H1 (cell line): ENCODE measurements around the gene CAPS. TPM values are rescaled to one million over a fixed set of nuclear protein-coding genes. Genes with fewer than 3 reads are reported as not detected.
"Not testable (repeated sequence)": the region's sequence is repeated elsewhere in the genome, so short reads cannot be mapped to it uniquely, and the experiment has no call there.

ENCODE experiments used
- CTCF ChIA-PET: fragments of 300-600 bp; sonication (Branson Sonifier 250); formaldehyde crosslinking; loops from one replicate; lab custom pipeline; 2021; ENCODE audit not compliant: partially characterized antibody; lab: Charles Lee
- POLR2A ChIA-PET: fragments of 300-600 bp; sonication (Branson Sonifier 250); formaldehyde crosslinking; loops from one replicate; lab custom pipeline; 2021; ENCODE audit warnings: inconsistent platforms; ENCODE audit not compliant: partially characterized antibody; lab: Charles Lee
- DNase-seq, 2 experiments: peaks; one replicate each; pipeline versions ENCODE4 v3.0.0 to v3.0.0-alpha.2; 2010 to 2022; ENCODE audit warnings: low spot score in 2 of 2, low read depth in 1 of 2, mixed read lengths in 1 of 2
- FAIRE-seq: peaks from 2 replicates; lab custom pipeline; 2011; peaks lifted over from hg19 to GRCh38; lab: Jason Lieb, UNC
- H2AFZ ChIP-seq: 2 replicates; pipeline ENCODE4 v1.8.1; 2012; ENCODE audit warnings: low read length, inconsistent platforms
- H2AK5ac ChIP-seq: 2 replicates; pipeline ENCODE4 v1.6.1; 2013; ENCODE audit warnings: low read depth, low read length
- H2BK120ac ChIP-seq: replicated peaks from 2 replicates; pipeline ENCODE3; 2013; ENCODE audit warnings: low read depth, low read length, inconsistent platforms
- H2BK12ac ChIP-seq: 2 replicates; pipeline ENCODE4 v1.6.1; 2013; ENCODE audit warnings: low read depth, low read length
- H2BK15ac ChIP-seq: 2 replicates; pipeline ENCODE4 v1.6.1; 2013; ENCODE audit warnings: low read length
- H2BK20ac ChIP-seq: 2 replicates; pipeline ENCODE4 v1.6.1; 2013; ENCODE audit warnings: low read length
- H2BK5ac ChIP-seq: 2 replicates; pipeline ENCODE4 v1.6.1; 2013; ENCODE audit warnings: low read depth, low read length
- H3K14ac ChIP-seq: 2 replicates; pipeline ENCODE4 v1.6.1; 2013; ENCODE audit warnings: inconsistent platforms; ENCODE audit not compliant: insufficient read length
- H3K18ac ChIP-seq: 2 replicates; pipeline ENCODE4 v1.6.1; 2013; ENCODE audit warnings: low read length; ENCODE audit errors: extremely low read depth
- H3K23ac ChIP-seq: 2 replicates; pipeline ENCODE4 v1.6.1; 2013; ENCODE audit warnings: inconsistent platforms; ENCODE audit not compliant: insufficient read length
- H3K23me2 ChIP-seq: 2 replicates; pipeline ENCODE4 v1.6.1; 2013; ENCODE audit warnings: low read depth, low read length
- H3K27ac ChIP-seq: 2 replicates; pipeline ENCODE4 v1.6.1; 2011; ENCODE audit warnings: low read depth, low read length, inconsistent platforms
- H3K27me3 ChIP-seq, 4 experiments: replicated peaks in 1 of 4; 1 replicate in 1 of 4; 2 replicates in 3 of 4; pipeline versions ENCODE4 v1.6.1 to v1.8.1; 2011 to 2013; ENCODE audit warnings: low read length in 3 of 4, mild to moderate bottlenecking in 3 of 4, inconsistent platforms in 2 of 4, mixed read lengths in 2 of 4, moderate library complexity in 1 of 4; ENCODE audit not compliant: control insufficient read depth in 3 of 4, insufficient read depth in 3 of 4; ENCODE audit errors: extremely low read depth in 1 of 4
- H3K36me3 ChIP-seq, 4 experiments: 2 replicates each; pipeline versions ENCODE4 v1.6.1 to v1.8.1; 2011 to 2013; ENCODE audit warnings: mild to moderate bottlenecking in 4 of 4, low read length in 3 of 4, moderate library complexity in 2 of 4, control low read depth in 1 of 4, inconsistent platforms in 1 of 4; ENCODE audit not compliant: insufficient read depth in 4 of 4, control insufficient read depth in 2 of 4
- H3K4ac ChIP-seq: replicated peaks from 2 replicates; pipeline ENCODE3; 2013; ENCODE audit warnings: low read length, low read depth, mixed read lengths, inconsistent platforms; ENCODE audit not compliant: insufficient read length
- H3K4me1 ChIP-seq, 4 experiments: replicated peaks in 1 of 4; 1 replicate in 1 of 4; 2 replicates in 3 of 4; pipeline versions ENCODE4 v1.6.1 to v1.8.1; 2011 to 2013; ENCODE audit warnings: low read length in 3 of 4, inconsistent platforms in 2 of 4, mixed read lengths in 1 of 4; ENCODE audit not compliant: insufficient read depth in 4 of 4, control insufficient read depth in 3 of 4
- H3K4me2 ChIP-seq, 2 experiments: 2 replicates each; pipeline versions ENCODE4 v1.6.1 to v1.8.1; 2011 to 2013; ENCODE audit warnings: low read depth in 2 of 2, low read length in 2 of 2, control low read depth in 1 of 2, inconsistent platforms in 1 of 2, mild to moderate bottlenecking in 1 of 2; ENCODE audit not compliant: insufficient read depth in 1 of 2
- H3K4me3 ChIP-seq, 4 experiments: fragments of 200-600, 300-600 bp in 1 of 4; sonication (generic), shearing (Covaris generic), sonication (Bioruptor Twin) in 1 of 4; 2 replicates each; pipeline versions ENCODE4 v1.5.1 to v1.8.1; 2011 to 2016; ENCODE audit warnings: low read length in 4 of 4, low read depth in 3 of 4, control low read depth in 2 of 4, inconsistent platforms in 2 of 4, mild to moderate bottlenecking in 2 of 4, mixed read lengths in 1 of 4, moderate library complexity in 1 of 4; ENCODE audit not compliant: insufficient read depth in 2 of 4; ENCODE audit errors: extremely low read depth in 1 of 4
- H3K56ac ChIP-seq: replicated peaks from 2 replicates; pipeline ENCODE3; 2013; ENCODE audit warnings: low read depth, mild to moderate bottlenecking, mixed read lengths, low read length, inconsistent platforms; ENCODE audit not compliant: insufficient read length
- H3K79me1 ChIP-seq: 2 replicates; pipeline ENCODE4 v1.6.1; 2013; ENCODE audit warnings: low read depth, low read length, control low read depth
- H3K79me2 ChIP-seq, 2 experiments: 2 replicates each; pipeline versions ENCODE4 v1.6.1 to v1.8.1; 2012 to 2013; ENCODE audit warnings: low read length in 2 of 2, mild to moderate bottlenecking in 2 of 2, inconsistent platforms in 1 of 2; ENCODE audit not compliant: insufficient read depth in 2 of 2, control insufficient read depth in 1 of 2
- H3K9ac ChIP-seq, 4 experiments: replicated peaks in 1 of 4; 1 replicate in 1 of 4; 2 replicates in 3 of 4; pipeline versions ENCODE4 v1.6.1 to v1.8.1; 2011 to 2013; ENCODE audit warnings: low read depth in 3 of 4, low read length in 3 of 4, control low read depth in 2 of 4, mild to moderate bottlenecking in 2 of 4, moderate library complexity in 2 of 4, inconsistent platforms in 1 of 4; ENCODE audit errors: extremely low read depth in 1 of 4
- H3K9me3 ChIP-seq, 2 experiments: 2 replicates each; pipeline versions ENCODE4 v1.6.1 to v1.8.1; 2012 to 2013; ENCODE audit warnings: mild to moderate bottlenecking in 2 of 2, moderate library complexity in 2 of 2, control low read depth in 1 of 2, inconsistent platforms in 1 of 2, low read depth in 1 of 2, low read length in 1 of 2, mixed read lengths in 1 of 2; ENCODE audit not compliant: insufficient read depth in 2 of 2
- H4K20me1 ChIP-seq, 2 experiments: replicated peaks in 1 of 2; 2 replicates each; pipeline versions ENCODE3 to v1.8.1; 2011 to 2013; ENCODE audit warnings: inconsistent platforms in 2 of 2, low read length in 2 of 2, mild to moderate bottlenecking in 1 of 2; ENCODE audit not compliant: insufficient read depth in 2 of 2, control insufficient read depth in 1 of 2
- H4K5ac ChIP-seq: 2 replicates; pipeline ENCODE4 v1.6.1; 2013; ENCODE audit warnings: low read length, low read depth, mixed read lengths, inconsistent platforms; ENCODE audit not compliant: insufficient read length
- H4K8ac ChIP-seq: 2 replicates; pipeline ENCODE4 v1.8.0; 2013; ENCODE audit warnings: mild to moderate bottlenecking, moderate library complexity, low read length, inconsistent platforms; ENCODE audit not compliant: insufficient read depth; ENCODE audit errors: extremely low read depth
- H4K91ac ChIP-seq: replicated peaks from 2 replicates; pipeline ENCODE3; 2013; ENCODE audit warnings: low read length, mixed read lengths, inconsistent platforms; ENCODE audit not compliant: insufficient read length
- WGBS, 2 experiments: shearing (Covaris generic) in 1 of 2; methylation state at CpG; one replicate each; pipeline versions ENCODE4 v1.1.6 to v1.1.7; 2013 to 2015; ENCODE audit warnings: low lambda C conversion rate in 2 of 2, mixed read lengths in 2 of 2, inconsistent platforms in 1 of 2, low coverage in 1 of 2, missing lambda C conversion rate in 1 of 2; ENCODE audit not compliant: insufficient replicate concordance in 2 of 2, insufficient coverage in 1 of 2, insufficient read length in 1 of 2; ENCODE audit errors: extremely low coverage in 1 of 2, missing lambda C conversion rate in 1 of 2; 5-methylcytosine and 5-hydroxymethylcytosine counted together
- polyA plus RNA-seq, 7 experiments: library from polyadenylated mRNA; depleted of rRNA in 3 of 7; stranded (reverse) in 5 of 7; unstranded in 2 of 7; fragments of >200 nt in 5 of 7; fragments of 200-250 nt in 2 of 7; gene quantifications; 1 replicate in 5 of 7; 2 replicates in 1 of 7; 4 replicates in 1 of 7; pipeline versions ENCODE4 v1.2.1 to v1.2.3, GENCODE V29; 2011 to 2013; ENCODE audit warnings: missing spikeins in 2 of 7, mixed read lengths in 2 of 7
- total RNA-seq: library from RNA; stranded (reverse); fragmentation: NEBNext Ultra II Directional; extraction: Animal tissue kit (Norgen Biotek cat#: 25700); gene quantifications from 2 replicates; pipeline ENCODE4 v1.2.1, GENCODE V29; 2021

CAPS gene
- total and polyA plus RNA-seq, 2 of the 8 experiments (the other 6 are each of a cell fraction or from before 2014, with no cell fraction given) = 2.1 to 2.4 TPM

DNA sequence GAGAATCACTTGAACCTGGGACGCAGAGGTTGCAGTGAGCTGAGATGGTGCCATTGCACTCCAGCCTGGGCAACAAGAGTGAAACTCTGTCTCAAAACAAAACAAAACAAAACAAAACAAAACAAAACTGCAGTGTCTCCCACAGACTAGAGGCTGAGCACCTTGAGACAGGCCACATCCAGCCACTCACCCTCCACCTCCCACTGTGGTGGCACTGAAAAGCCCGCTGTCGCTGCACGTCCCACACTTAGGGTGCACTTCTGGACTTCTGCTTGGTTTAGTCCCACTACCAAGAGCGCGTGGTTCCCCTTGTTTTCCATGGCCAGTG is 47.6 kb downstream of the CAPS start:
- not testable (repeated sequence) for FAIRE-seq, H3K14ac ChIP-seq, H4K5ac ChIP-seq, H3K56ac ChIP-seq, H3K23ac ChIP-seq, H3K27me3 ChIP-seq, H3K4me2 ChIP-seq, DNase-seq, H3K23me2 ChIP-seq, H3K9ac ChIP-seq, H3K36me3 ChIP-seq, H3K4me3 ChIP-seq, H2AK5ac ChIP-seq, H2BK12ac ChIP-seq, H2BK20ac ChIP-seq, H3K4ac ChIP-seq, H3K27ac ChIP-seq, H3K18ac ChIP-seq, H3K9me3 ChIP-seq, H2BK15ac ChIP-seq, H2AFZ ChIP-seq, H4K8ac ChIP-seq, H4K91ac ChIP-seq, H2BK120ac ChIP-seq
- peaks cover 56% of the 10 kb centered on the region for H3K79me1 ChIP-seq
- ChIA-PET CTCF (interaction anchor here (1.0 to 2.0 kb wide), 2 partner anchors 9 to 158 kb away, joined by 3 to 7 read pairs; no protein-coding TSS in a partner anchor), POLR2A (interaction anchor here (1.2 to 2.7 kb wide), 3 partner anchors 10 to 134 kb away, joined by 4 to 11 read pairs (median 6); partner anchors contain the start of genes NDUFA11 and VMAC)
- peak overlapping the region; percentile 61; the same call in 1 of the 2 replicates for H2BK5ac ChIP-seq
- WGBS, 2 experiments = 94% methylated on average over 6 of the region's 6 CpGs; no CpG with 5 or more reads in 1 of the 2 experiments
- H3K4me1 ChIP-seq = peaks cover 7 to 32% (median 17%) of the 10 kb centered on the region in 4 experiments
- peaks cover 14 to 96% of the 10 kb centered on the region in 2 experiments; a peak in 3 of 4 replicates for H3K79me2 ChIP-seq
- H4K20me1 ChIP-seq = peaks cover 60 to 63% of the 10 kb centered on the region in 2 experiments
